SK-N-SH (cell line): ENCODE measurements around the gene TGFB1I1. TPM values are rescaled to one million over a fixed set of nuclear protein-coding genes. Genes with fewer than 3 reads are reported as not detected.

ENCODE experiments used
- CTCF ChIA-PET: fragments of 300-600, 350-600 bp; formaldehyde crosslinking; extraction: SDS; loops from one replicate; lab custom pipeline; 2021; lab: Yijun Ruan, JAX
- POLR2A ChIA-PET: fragments of 350-600 bp; sonication (Branson Sonifier 250); formaldehyde crosslinking; extraction: SDS; loops from one replicate; lab custom pipeline; 2020; ENCODE audit warnings: antibody characterized with exemption, inconsistent platforms; lab: Yijun Ruan, JAX
- DNase-seq: peaks from one replicate; pipeline ENCODE4 v3.0.0; 2012
- H2AFZ ChIP-seq: fragments of 200-600 bp; sonication (generic); 2 replicates; pipeline ENCODE4 v1.8.1; 2016; ENCODE audit warnings: antibody characterized with exemption, mild to moderate bottlenecking, low read depth
- H3F3A ChIP-seq: fragments of 200-600 bp; sonication (generic); replicated peaks from 2 replicates; pipeline ENCODE3; 2016; ENCODE audit warnings: antibody characterized with exemption, mild to moderate bottlenecking; ENCODE audit not compliant: insufficient read depth
- H3K27ac ChIP-seq, 2 experiments: fragments of 200-500 bp in 1 of 2; fragments of 200-600 bp in 1 of 2; sonication (Bioruptor generic) in 1 of 2; sonication (generic), shearing (Covaris generic) in 1 of 2; 2 replicates each; pipeline versions ENCODE4 v1.5.1 to v1.6.1; 2014 to 2016; ENCODE audit warnings: low read depth in 2 of 2, inconsistent platforms in 1 of 2, low read length in 1 of 2, mild to moderate bottlenecking in 1 of 2, mixed read lengths in 1 of 2
- H3K27me3 ChIP-seq: fragments of 200-600 bp; sonication (generic), shearing (Covaris generic); 2 replicates; pipeline ENCODE4 v1.6.1; 2016; ENCODE audit warnings: mixed run types; ENCODE audit not compliant: insufficient read depth
- H3K36me3 ChIP-seq, 2 experiments: fragments of 200-500 bp in 1 of 2; fragments of 200-600 bp in 1 of 2; sonication (Bioruptor generic) in 1 of 2; sonication (generic) in 1 of 2; replicated peaks in 1 of 2; 2 replicates each; pipeline versions ENCODE3 to v1.5.1; 2014 to 2016; ENCODE audit warnings: low read length in 1 of 2, mild to moderate bottlenecking in 1 of 2; ENCODE audit not compliant: insufficient read depth in 2 of 2, control insufficient read depth in 1 of 2
- H3K4me1 ChIP-seq, 2 experiments: fragments of 200-500 bp in 1 of 2; fragments of 200-600 bp in 1 of 2; sonication (Bioruptor generic) in 1 of 2; sonication (generic), shearing (Covaris generic) in 1 of 2; 2 replicates each; pipeline versions ENCODE4 v1.5.1 to v1.6.1; 2014 to 2016; ENCODE audit warnings: low read depth in 1 of 2, low read length in 1 of 2, mixed run types in 1 of 2; ENCODE audit not compliant: insufficient read depth in 2 of 2, control insufficient read depth in 1 of 2
- H3K4me2 ChIP-seq: fragments of 200-600 bp; sonication (generic), shearing (Covaris generic); 2 replicates; pipeline ENCODE4 v1.6.1; 2017; ENCODE audit warnings: mixed run types
- H3K4me3 ChIP-seq, 2 experiments: fragments of 200-500 bp in 1 of 2; fragments of 200-600 bp in 1 of 2; sonication (Bioruptor generic) in 1 of 2; sonication (generic), shearing (Covaris generic) in 1 of 2; 2 replicates each; pipeline versions ENCODE4 v1.5.1 to v1.8.1; 2014 to 2016; ENCODE audit warnings: low read depth in 2 of 2, inconsistent platforms in 1 of 2, low read length in 1 of 2, mild to moderate bottlenecking in 1 of 2, mixed read lengths in 1 of 2, moderate library complexity in 1 of 2
- H3K79me2 ChIP-seq: fragments of 200-600 bp; sonication (generic); 2 replicates; pipeline ENCODE4 v1.8.1; 2017; ENCODE audit warnings: mild to moderate bottlenecking; ENCODE audit not compliant: insufficient read depth
- H3K9ac ChIP-seq: fragments of 200-600 bp; sonication (generic); 2 replicates; pipeline ENCODE4 v1.6.1; 2017; ENCODE audit warnings: mixed run types
- H3K9me2 ChIP-seq: fragments of 200-600 bp; sonication (generic); 2 replicates; pipeline ENCODE4 v1.6.1; 2017; ENCODE audit warnings: mixed run types
- H3K9me3 ChIP-seq: fragments of 200-600 bp; sonication (generic); 2 replicates; pipeline ENCODE4 v1.6.1; 2017; ENCODE audit warnings: mixed run types, mild to moderate bottlenecking, moderate library complexity
- H4K20me1 ChIP-seq: fragments of 200-600 bp; sonication (generic); 2 replicates; pipeline ENCODE4 v1.6.1; 2017; ENCODE audit warnings: mild to moderate bottlenecking, mixed run types; ENCODE audit not compliant: insufficient read depth
- EP300 ChIP-seq, 2 experiments: IDR thresholded peaks; 2 replicates each; pipeline versions ENCODE4 v1.4.0 to v1.6.1; 2012; ENCODE audit warnings: borderline replicate concordance in 1 of 2, low read depth in 1 of 2, low read length in 1 of 2
- EZH2phosphoT487 ChIP-seq: fragments of 200-600 bp; sonication (generic); IDR thresholded peaks from 2 replicates; pipeline ENCODE4 v1.6.1; 2017; ENCODE audit warnings: low read depth, mixed run types, mild to moderate bottlenecking, antibody characterized with exemption, moderate library complexity, borderline replicate concordance
- FOSL2 ChIP-seq: IDR thresholded peaks from 2 replicates; pipeline ENCODE4 v1.4.0; 2012; ENCODE audit warnings: low read depth, mild to moderate bottlenecking, moderate library complexity, borderline replicate concordance
- FOXM1 ChIP-seq: IDR thresholded peaks from 2 replicates; pipeline ENCODE4 v1.4.0; 2012; ENCODE audit warnings: low read depth, mild to moderate bottlenecking
- GABPA ChIP-seq: IDR thresholded peaks from 2 replicates; pipeline ENCODE4 v1.4.0; 2012; ENCODE audit warnings: low read depth, mild to moderate bottlenecking
- GATA2 ChIP-seq: sonication (generic); formaldehyde crosslinking; IDR thresholded peaks from 2 replicates; pipeline ENCODE4 v1.5.0; 2020; ENCODE audit warnings: mild to moderate bottlenecking, missing genetic modification reagents
- MXI1 ChIP-seq: IDR thresholded peaks from 2 replicates; pipeline ENCODE4 v1.6.1; 2012; ENCODE audit warnings: mild to moderate bottlenecking, low read depth, low read length, improper control_type of control experiment
- POLR2AphosphoS5 ChIP-seq: IDR thresholded peaks from 2 replicates; pipeline ENCODE4 v1.6.1; 2012; ENCODE audit warnings: low read depth, low read length
- RCOR1 ChIP-seq: fragments of 150-350 bp; IDR thresholded peaks from 2 replicates; pipeline ENCODE4 v1.6.1; 2017; ENCODE audit warnings: antibody characterized with exemption, low read length
- RXRA ChIP-seq: IDR thresholded peaks from 2 replicates; pipeline ENCODE4 v1.4.0; 2012; ENCODE audit warnings: low read depth, mild to moderate bottlenecking, borderline replicate concordance
- SMC3 ChIP-seq: IDR thresholded peaks from 2 replicates; pipeline ENCODE4 v1.6.1; 2012; ENCODE audit warnings: low read depth, low read length, improper control_type of control experiment
- TCF12 ChIP-seq: IDR thresholded peaks from 2 replicates; pipeline ENCODE4 v1.4.0; 2012
- YY1 ChIP-seq: IDR thresholded peaks from 2 replicates; pipeline ENCODE4 v1.4.0; 2012; ENCODE audit warnings: low read depth, mild to moderate bottlenecking
- WGBS: methylation state at CpG from one replicate; pipeline ENCODE4 v1.1.6; 2017; ENCODE audit warnings: low lambda C conversion rate; 5-methylcytosine and 5-hydroxymethylcytosine counted together
- polyA plus RNA-seq, 3 experiments: library from polyadenylated mRNA; depleted of rRNA; stranded (reverse); fragments of >200 nt; gene quantifications; 2 replicates each; pipeline ENCODE4 v1.2.3, GENCODE V29; 2012
- TF ChIP-seq, protein P1 (sequence below): IDR thresholded peaks from 2 replicates; pipeline ENCODE4 v1.6.1; 2012; ENCODE audit warnings: mild to moderate bottlenecking, low read depth, low read length, moderate library complexity
- TF ChIP-seq, protein P2 (sequence below): IDR thresholded peaks from 2 replicates; pipeline ENCODE4 v1.4.0; 2012; ENCODE audit warnings: low read depth
- TF ChIP-seq, protein P3 (sequence below): fragments of 200-600 bp; sonication (generic); IDR thresholded peaks from 2 replicates; pipeline ENCODE4 v1.6.1; 2017; ENCODE audit warnings: antibody characterized with exemption, mild to moderate bottlenecking, moderate library complexity
- TF ChIP-seq, protein P4 (sequence below): IDR thresholded peaks from 2 replicates; pipeline ENCODE4 v1.4.0; 2012; ENCODE audit warnings: low read depth, borderline replicate concordance
- TF ChIP-seq, protein P5 (sequence below): fragments of 150-350 bp; IDR thresholded peaks from 2 replicates; pipeline ENCODE4 v1.6.1; 2017; ENCODE audit warnings: antibody characterized with exemption, low read length, low read depth, borderline replicate concordance
- TF ChIP-seq, protein P6 (sequence below): fragments of 150-350 bp; IDR thresholded peaks from 2 replicates; pipeline ENCODE4 v1.6.1; 2016; ENCODE audit warnings: mild to moderate bottlenecking, low read depth, low read length
- TF ChIP-seq, protein P7 (sequence below): IDR thresholded peaks from 2 replicates; pipeline ENCODE4; 2012

TGFB1I1 gene
- polyA plus RNA-seq, 1 of the 3 experiments (the other 2 are of a cell fraction): 29.7 TPM

DNA sequence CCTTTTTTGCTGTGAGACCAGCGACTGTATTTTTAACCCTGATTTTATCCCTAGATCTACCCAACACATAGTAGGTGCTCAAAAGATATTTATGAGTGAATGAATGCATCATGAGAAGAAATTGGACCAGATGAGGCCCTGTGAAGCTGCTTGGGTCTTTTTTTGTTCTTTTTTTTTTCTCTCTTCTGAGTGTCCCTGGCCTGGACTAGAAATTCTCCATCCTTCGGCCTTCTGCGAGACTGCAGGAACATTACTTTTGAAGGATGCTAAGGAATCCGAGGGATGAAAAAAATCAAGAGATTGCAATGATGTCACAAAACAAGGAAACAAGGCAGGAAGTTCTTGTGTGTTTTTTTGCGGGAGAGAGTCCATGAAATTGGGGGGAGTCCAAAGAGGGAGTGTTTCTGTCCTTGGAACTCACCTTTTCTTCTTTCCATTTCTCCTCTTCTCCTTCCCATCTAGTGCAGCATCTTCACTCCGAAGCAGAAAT lies 36.8 kb downstream of the TGFB1I1 start:
- Histone ChIP-seq H3K79me2 (peaks cover 46% of the 10 kb centered on the region), H4K20me1 (no peaks in the 10 kb centered on the region), H3K9me2 (no peaks in the 10 kb centered on the region), H3K36me3 (peaks cover 7 to 14% of the 10 kb centered on the region in 2 experiments), H3K9me3 (no peaks in the 10 kb centered on the region), H2AFZ (peak overlapping the region; percentile 97), H3K27ac (peak overlapping the region; percentile 80 to 87), H3K4me1 (peaks cover 0 to 18% of the 10 kb centered on the region in 2 experiments; a peak in 3 of 4 replicates), H3K9ac (peak overlapping the region; percentile 99), H3K4me3 (peak overlapping the region; percentile 92 to 96), H3K4me2 (peak overlapping the region; percentile 87), H3F3A (peaks cover 3% of the 10 kb centered on the region), H3K27me3 (no peaks in the 10 kb centered on the region)
- TF ChIP-seq RXRA (no peak), EZH2phosphoT487 (no peak), GATA2 (CRISPR knock-in tag) (no peak), RCOR1 (no peak), FOXM1 (no peak), GABPA (no peak), FOSL2 (no peak), EP300 (IDR thresholded peaks at IDR 0.05; ENCODE audit: borderline replicate concordance in 1 of 2, low read depth in 1 of 2, low read length in 1 of 2) (no peak), POLR2AphosphoS5 (no peak), SMC3 (no peak), YY1 (no peak), MXI1 (no peak), TCF12 (no peak; the same call in 1 of the 2 replicates)
- TF ChIP-seq, protein P1, sequence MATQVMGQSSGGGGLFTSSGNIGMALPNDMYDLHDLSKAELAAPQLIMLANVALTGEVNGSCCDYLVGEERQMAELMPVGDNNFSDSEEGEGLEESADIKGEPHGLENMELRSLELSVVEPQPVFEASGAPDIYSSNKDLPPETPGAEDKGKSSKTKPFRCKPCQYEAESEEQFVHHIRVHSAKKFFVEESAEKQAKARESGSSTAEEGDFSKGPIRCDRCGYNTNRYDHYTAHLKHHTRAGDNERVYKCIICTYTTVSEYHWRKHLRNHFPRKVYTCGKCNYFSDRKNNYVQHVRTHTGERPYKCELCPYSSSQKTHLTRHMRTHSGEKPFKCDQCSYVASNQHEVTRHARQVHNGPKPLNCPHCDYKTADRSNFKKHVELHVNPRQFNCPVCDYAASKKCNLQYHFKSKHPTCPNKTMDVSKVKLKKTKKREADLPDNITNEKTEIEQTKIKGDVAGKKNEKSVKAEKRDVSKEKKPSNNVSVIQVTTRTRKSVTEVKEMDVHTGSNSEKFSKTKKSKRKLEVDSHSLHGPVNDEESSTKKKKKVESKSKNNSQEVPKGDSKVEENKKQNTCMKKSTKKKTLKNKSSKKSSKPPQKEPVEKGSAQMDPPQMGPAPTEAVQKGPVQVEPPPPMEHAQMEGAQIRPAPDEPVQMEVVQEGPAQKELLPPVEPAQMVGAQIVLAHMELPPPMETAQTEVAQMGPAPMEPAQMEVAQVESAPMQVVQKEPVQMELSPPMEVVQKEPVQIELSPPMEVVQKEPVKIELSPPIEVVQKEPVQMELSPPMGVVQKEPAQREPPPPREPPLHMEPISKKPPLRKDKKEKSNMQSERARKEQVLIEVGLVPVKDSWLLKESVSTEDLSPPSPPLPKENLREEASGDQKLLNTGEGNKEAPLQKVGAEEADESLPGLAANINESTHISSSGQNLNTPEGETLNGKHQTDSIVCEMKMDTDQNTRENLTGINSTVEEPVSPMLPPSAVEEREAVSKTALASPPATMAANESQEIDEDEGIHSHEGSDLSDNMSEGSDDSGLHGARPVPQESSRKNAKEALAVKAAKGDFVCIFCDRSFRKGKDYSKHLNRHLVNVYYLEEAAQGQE: no peak
- TF ChIP-seq, protein P2, sequence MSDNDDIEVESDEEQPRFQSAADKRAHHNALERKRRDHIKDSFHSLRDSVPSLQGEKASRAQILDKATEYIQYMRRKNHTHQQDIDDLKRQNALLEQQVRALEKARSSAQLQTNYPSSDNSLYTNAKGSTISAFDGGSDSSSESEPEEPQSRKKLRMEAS: no peak
- TF ChIP-seq, protein P3, sequence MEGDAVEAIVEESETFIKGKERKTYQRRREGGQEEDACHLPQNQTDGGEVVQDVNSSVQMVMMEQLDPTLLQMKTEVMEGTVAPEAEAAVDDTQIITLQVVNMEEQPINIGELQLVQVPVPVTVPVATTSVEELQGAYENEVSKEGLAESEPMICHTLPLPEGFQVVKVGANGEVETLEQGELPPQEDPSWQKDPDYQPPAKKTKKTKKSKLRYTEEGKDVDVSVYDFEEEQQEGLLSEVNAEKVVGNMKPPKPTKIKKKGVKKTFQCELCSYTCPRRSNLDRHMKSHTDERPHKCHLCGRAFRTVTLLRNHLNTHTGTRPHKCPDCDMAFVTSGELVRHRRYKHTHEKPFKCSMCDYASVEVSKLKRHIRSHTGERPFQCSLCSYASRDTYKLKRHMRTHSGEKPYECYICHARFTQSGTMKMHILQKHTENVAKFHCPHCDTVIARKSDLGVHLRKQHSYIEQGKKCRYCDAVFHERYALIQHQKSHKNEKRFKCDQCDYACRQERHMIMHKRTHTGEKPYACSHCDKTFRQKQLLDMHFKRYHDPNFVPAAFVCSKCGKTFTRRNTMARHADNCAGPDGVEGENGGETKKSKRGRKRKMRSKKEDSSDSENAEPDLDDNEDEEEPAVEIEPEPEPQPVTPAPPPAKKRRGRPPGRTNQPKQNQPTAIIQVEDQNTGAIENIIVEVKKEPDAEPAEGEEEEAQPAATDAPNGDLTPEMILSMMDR: no peak
- TF ChIP-seq, protein P4, sequence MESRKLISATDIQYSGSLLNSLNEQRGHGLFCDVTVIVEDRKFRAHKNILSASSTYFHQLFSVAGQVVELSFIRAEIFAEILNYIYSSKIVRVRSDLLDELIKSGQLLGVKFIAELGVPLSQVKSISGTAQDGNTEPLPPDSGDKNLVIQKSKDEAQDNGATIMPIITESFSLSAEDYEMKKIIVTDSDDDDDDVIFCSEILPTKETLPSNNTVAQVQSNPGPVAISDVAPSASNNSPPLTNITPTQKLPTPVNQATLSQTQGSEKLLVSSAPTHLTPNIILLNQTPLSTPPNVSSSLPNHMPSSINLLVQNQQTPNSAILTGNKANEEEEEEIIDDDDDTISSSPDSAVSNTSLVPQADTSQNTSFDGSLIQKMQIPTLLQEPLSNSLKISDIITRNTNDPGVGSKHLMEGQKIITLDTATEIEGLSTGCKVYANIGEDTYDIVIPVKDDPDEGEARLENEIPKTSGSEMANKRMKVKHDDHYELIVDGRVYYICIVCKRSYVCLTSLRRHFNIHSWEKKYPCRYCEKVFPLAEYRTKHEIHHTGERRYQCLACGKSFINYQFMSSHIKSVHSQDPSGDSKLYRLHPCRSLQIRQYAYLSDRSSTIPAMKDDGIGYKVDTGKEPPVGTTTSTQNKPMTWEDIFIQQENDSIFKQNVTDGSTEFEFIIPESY: no peak
- TF ChIP-seq, protein P5, sequence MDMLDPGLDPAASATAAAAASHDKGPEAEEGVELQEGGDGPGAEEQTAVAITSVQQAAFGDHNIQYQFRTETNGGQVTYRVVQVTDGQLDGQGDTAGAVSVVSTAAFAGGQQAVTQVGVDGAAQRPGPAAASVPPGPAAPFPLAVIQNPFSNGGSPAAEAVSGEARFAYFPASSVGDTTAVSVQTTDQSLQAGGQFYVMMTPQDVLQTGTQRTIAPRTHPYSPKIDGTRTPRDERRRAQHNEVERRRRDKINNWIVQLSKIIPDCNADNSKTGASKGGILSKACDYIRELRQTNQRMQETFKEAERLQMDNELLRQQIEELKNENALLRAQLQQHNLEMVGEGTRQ: no peak
- TF ChIP-seq, protein P6, sequence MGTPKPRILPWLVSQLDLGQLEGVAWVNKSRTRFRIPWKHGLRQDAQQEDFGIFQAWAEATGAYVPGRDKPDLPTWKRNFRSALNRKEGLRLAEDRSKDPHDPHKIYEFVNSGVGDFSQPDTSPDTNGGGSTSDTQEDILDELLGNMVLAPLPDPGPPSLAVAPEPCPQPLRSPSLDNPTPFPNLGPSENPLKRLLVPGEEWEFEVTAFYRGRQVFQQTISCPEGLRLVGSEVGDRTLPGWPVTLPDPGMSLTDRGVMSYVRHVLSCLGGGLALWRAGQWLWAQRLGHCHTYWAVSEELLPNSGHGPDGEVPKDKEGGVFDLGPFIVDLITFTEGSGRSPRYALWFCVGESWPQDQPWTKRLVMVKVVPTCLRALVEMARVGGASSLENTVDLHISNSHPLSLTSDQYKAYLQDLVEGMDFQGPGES: no peak
- TF ChIP-seq, protein P7, sequence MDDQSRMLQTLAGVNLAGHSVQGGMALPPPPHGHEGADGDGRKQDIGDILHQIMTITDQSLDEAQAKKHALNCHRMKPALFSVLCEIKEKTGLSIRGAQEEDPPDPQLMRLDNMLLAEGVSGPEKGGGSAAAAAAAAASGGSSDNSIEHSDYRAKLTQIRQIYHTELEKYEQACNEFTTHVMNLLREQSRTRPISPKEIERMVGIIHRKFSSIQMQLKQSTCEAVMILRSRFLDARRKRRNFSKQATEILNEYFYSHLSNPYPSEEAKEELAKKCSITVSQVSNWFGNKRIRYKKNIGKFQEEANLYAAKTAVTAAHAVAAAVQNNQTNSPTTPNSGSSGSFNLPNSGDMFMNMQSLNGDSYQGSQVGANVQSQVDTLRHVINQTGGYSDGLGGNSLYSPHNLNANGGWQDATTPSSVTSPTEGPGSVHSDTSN: no peak
- ChIA-PET CTCF (interaction anchor here (1.0 to 1.4 kb wide), 2 partner anchors 13 to 359 kb away, joined by 3 read pairs; no protein-coding TSS in a partner anchor), POLR2A (interaction anchor here (1.0 to 1.6 kb wide), 7 partner anchors 12 to 204 kb away, joined by 3 to 14 read pairs (median 7); partner anchors contain the start of gene ARMC5)
- no peak for DNase-seq
- 8% methylated on average over 6 of the region's 6 CpGs for WGBS
